HG03520 (cell line): ENCODE results near the gene P2RX6.
"Not testable (repeated sequence)": the region's sequence is repeated elsewhere in the genome, so short reads cannot be mapped to it uniquely, and the experiment has no call there.

Experiments
- ATAC-seq: cut with Tn5 transposase; IDR thresholded peaks from one replicate; pipeline ENCODE4 v1.9.1; 2021; ENCODE audit warnings: mild to moderate bottlenecking, moderate library complexity; ENCODE audit not compliant: unreplicated experiment

P2RX6 gene

DNA sequence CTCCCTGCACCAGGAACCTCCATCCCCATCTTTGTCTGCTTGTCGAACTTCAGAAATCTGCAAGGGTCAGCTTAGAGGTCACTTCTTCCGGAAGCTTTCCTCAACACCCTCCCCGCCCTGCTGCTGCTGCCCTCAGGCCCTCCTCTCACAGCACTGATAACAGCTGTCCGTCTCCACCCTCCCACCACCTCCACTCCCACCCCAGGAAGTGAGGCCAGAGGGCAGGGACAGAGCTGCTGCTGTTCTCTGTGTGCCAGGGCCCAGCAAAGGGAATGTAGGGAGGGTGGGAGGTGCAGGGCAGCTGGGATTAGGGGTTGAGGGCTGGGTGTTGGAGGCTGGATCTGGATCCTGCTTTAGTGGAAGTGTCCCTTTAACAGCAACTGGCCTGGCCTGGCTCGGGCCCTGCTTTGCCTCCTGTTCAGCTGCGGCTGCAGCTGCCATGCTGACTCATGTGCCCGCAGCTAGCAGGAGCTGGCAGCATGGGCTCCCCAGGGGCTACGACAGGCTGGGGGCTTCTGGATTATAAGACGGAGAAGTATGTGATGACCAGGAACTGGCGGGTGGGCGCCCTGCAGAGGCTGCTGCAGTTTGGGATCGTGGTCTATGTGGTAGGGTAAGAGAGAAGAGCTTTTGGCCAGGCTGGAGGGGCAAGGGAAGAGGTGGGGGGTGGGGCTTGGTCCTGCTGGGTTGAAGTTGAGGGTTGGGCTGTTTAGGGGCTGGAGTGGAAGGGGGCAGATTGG, at the start of gene P2RX6:
TSS of gene P2RX6 (plus strand) at position 440 of the 740 bp plus-strand sequence. CDS start at position 450, 10 bp downstream.
- no peak for ATAC-seq

DNA sequence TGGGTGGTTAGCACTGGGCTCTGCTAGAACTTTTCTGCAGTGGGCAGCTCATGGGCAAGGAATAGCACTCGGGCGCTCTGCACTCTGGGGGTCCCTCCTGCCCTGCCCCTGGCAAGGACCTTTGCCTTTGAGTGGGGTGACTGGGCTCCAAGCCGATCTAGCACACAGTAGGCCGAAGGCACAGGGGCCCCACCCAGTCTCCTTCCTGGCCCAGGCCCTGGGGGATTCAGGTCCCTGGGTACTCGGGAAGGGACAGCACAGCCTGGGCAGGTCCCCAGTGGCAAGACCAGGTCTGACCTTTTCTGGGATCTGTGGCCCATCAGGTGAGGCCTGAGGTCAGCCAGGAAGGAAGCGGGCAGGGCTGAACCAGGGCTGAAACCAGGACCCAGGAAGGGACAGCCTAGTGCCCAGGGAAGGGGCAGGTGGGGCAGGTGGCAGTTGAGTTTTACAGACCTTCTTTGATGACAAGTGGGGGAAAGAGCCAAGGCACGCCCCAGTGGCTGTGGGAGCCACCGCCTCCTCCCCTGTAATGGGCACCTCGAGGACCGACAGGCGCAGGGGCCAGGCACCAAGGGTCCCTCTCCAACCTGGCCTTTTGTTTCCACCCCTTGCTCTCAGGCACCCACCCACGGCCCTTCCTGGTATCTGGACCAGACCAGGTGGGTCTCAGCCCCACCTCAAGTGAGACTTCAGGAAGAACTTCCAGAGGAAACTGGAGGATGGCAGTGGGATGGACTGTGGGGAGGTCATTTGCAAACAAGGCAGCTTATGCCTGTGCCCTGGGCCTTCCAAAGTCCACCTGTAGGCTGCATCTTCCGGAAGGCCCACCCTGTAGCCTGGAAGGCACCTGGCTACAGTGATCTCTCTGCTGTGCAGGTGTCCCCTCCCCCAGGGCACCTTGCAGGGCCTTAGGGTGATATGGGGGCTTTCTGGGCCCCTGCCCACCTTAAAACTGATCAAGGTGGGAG, 48.8 kb upstream of the P2RX6 start:
- no peak for ATAC-seq

DNA sequence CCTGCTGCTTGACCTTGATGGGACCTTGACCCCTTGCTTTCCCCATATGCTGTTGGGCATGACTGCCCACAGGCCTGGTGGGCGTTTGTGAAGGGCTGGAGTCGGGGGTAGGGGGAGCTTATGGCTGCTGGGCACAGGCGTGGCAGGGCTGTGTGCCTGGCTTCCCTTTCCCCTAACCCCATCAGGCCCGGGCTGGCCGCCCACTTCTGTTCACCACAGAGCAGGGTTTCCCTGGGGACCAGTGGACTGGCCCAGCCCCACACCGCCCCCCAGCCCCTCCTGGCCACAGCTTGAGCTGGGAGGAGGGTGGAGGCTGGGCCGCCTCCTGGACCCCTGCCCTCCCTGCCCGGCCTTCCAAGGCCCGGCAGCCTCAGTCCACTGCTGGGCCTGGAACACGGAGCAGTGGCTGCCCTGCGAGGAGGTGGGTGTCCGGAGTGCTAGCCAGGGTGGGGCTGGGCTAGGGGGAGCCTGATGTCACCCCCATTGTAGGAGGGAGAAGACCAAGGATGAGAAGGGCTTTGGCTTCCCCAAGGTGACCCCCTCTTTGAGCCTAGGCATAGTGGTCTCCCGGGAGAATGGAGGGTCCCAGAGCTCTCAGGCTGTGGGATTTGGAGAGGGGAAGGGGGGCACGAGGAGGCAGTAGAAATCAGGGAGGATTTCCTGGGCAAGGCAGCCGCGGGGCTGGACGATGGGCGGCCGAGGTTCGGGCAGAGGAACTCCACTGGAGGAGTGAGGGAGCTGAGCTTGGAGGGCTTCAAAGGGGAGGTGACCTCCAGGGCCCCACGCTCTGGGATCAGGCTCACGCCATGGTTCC, 47.9 kb upstream of the P2RX6 start, which contains the start of gene AIFM3:
TSS of gene AIFM3 (plus strand) at position 373 of the 814 bp plus-strand sequence. CDS start 690 bp downstream, outside the sequence.
- ATAC-seq, result no peak

DNA sequence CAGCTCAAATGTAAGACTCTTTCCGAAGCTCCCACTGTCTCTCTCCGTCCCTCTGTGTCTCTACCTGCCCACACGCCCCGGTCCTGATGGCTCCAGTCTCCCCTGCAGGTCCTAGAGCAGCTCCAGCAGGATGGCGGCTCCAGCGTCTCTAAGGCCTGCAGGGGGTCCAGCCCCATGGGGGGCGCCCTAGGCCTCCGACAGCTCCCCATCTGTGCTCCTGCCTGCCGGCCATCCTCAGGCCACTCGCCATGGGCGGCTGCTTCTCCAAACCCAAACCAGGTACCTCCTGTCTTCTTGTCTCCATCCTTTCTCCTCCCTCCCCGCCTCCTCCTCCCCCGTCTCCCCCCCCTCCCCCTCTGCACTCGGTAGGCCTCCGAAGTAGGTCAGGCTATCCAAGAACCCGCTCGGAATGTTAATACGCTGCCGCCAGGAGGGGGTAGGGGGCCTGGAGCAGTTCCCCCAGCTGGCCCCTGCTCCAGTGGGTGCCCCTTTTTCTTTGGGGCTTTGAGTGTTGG, 47.2 kb upstream of the P2RX6 start:
- ATAC-seq, result no peak

DNA sequence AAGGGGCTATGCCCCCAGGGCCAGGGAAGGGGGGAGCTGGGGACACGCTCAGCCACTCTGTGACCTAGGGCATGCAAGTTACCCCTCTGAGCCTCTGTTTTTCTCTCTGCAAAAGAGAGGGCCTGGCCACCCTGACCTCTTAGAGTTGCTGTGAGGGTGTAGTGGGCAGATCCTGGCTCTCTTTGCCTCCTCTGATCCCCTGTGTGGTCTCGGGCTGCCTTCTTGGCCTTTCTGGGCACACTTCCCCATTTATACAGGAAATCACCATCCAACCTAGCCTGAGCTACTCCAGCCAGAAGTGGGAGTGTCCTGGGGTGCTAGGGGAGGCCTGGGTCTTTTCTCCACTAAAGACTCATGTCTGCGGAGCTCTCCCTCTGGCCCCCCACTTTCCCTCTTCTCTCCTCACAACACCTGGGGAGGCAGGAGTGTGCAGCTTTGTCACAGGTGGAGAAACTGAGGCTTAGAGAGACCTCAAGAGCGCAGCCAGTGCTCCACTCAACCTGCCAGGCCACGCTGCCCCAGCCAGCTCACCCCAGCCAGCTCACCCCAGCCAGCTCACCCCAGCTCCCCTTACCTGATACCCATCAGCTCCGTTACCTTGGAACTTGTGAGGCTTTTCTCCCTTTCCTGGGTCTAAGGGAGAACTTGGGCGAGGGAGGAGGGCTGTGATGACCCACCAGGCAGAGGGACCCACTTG, 46.5 kb upstream of the P2RX6 start:
- ATAC-seq, result no peak

DNA sequence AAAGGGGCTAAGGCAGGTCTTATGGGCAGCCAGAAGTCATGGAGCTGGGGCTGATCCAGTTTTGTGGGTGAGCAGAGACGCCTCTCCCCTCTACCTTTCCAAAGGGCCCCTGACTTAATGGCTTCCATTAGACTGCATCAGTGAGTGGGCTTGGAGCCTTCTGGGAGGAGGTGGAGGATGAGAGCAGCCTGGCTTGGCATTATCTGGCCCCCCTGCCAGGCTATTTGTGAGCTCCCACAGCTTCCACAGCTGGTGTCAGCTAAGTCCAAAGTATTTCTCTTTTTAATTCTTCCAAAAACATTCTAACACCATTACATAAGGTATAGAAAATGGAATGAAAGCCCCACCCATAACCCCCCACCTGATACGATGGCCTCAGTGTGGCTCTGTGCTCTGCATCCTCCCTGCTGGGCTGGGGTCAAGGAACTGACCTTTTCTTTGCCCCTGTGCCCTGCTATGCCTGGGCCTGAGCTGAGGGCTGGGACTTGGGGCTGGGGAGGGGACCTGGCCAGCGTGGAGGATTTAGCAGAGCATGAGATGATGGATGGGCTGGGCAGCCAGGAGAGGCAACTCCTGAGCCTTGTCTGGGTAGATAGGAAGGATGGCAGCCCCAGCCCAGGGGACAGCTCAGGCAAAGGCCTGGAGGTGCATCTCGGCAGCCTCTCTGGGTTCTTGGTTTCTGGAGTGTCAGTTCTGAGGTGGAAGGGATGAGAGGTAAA, 43.9 kb upstream of the P2RX6 start:
- ATAC-seq, result no peak

DNA sequence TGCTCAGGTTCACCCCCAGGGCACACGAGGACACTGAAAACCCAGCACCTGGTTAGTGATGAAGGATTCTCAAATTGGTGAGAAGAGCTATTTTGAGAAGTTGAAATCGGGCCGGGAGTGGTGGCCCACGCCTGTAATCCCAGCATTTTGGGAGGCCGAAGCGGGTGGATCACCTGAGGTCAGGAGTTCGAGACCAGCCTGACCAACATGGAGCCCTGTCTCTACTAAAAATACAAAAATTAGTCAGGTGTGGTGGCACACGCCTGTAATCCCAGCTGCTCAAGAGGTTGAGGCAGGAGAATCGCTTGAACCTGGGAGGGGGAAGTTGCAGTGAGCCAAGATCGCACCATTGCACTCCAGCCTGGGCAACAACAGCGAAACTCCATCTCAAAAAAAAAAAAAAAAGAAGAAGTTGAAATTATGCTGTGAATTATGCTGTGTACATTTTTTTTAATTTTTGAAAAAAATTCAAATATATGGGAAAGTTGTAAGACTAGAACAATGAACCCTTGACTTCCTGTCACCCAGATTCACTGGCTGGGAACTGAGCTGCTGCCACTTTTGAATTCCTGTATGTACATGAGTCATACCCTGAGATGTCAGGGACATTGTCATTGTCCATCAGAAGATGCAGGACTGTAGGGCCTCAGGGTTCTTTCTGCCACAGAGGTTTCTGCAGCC, 42.8 kb upstream of the P2RX6 start:
- not testable (repeated sequence) for ATAC-seq

DNA sequence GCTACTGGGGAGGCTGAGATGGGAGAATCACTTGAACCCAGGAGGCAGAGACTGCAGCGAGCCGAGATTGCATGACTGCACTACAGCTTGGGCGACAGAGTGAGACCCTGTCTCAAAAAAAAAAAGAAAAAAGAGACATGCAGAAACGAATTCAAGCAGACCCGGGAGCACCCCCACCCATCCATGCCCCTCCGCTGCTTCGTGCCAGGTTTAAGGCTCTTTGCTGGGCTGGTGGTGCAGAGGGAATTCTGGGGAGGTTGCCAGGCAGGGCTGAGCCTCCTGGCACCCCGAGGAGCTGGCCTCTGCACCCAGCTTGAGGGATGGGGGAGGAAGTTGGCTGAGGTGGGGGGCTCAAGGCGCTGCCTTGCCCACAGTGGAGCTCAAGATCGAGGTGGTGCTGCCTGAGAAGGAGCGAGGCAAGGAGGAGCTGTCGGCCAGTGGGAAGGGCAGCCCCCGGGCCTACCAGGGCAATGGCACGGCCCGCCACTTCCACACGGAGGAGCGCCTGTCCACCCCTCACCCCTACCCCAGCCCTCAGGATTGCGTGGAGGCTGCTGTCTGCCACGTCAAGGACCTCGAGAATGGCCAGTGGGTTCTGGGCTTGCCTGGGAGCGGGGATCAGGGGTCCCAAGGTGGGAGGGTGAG, 41.9 kb upstream of the P2RX6 start:
- ATAC-seq, result no peak

DNA sequence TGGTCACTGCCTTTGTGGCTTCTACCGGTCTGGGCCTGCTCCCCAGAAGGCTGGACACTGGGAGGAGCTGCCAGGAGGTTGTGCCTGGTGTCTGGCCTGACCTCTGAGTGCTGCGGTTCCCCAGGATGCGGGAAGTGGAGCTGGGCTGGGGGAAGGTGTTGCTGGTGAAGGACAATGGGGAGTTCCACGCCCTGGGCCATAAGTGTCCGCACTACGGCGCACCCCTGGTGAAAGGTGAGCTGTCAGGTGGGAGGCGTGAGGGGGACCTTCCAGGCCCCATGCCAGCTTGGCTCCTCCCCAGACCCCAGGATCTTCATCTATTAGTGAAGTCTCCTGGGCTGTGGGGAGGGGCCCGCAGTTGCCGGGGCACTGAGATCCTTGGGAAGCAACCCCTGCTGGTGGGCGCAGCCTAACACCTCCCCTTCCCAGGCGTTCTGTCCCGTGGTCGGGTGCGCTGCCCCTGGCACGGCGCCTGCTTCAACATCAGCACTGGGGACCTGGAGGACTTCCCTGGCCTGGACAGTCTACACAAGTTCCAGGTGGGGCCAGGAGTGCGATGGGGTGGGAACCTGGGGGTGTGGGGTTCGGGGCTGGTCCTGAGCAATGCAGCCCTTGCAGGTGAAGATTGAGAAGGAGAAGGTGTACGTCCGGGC, 41.2 kb upstream of the P2RX6 start:
- no peak for ATAC-seq

DNA sequence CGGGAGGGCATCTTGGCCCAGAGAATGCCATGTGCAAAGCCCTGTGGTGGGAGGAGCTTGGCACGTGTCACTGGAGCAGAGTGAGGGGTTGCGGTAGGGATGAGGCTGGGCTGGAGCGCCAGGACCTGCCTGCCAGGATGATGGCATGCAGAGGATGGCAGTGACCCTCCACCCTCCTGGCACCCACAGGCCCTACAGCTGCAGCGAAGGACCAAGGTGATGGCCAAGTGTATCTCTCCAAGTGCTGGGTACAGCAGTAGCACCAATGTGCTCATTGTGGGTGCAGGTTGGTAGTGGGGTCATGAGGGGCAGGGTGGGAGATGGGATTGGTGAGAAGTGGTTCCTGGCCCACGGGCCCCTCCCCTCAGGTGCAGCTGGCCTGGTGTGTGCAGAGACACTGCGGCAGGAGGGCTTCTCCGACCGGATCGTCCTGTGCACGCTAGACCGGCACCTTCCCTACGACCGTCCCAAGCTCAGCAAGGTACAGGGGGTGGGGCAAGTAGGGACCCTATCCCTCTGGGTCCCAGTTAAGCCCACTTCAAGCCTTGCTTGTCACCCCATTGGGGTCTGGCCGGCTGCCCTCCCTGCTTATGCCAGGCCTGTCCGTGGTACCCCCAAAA, 40.5 kb upstream of the P2RX6 start:
- ATAC-seq, result no peak

DNA sequence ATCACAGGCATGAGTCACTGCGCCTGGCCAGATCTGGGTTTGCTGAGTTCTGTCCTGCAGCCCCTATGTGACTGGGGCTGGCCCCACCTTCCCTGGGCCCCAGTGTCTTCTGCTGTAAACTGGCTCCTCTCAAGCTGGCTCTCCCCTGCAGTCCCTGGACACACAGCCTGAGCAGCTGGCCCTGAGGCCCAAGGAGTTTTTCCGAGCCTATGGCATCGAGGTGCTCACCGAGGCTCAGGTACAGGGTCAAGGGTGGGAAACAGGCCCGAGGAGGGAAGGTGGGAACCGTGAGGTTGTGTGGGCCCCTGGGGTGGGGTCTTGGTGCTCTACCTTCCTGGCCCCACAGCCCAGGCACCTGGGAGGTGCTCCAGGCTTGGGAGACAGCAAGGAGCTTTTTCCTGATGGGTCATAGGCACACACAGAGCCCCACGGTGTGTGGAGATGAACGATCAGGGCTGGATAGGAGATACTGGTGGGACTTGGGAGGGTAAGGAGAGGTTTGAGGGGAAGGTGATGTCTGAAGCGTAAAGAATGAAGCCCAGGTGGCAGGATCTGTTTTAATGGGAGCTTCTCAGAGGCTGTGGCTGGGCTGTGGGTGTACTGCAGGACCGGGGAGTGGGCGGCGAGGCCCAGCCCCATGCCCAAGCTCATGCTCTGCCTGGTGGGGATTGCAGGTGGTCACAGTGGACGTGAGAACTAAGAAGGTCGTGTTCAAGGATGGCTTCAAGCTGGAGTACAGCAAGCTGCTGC, 39.2 kb upstream of the P2RX6 start:
- ATAC-seq, result no peak

DNA sequence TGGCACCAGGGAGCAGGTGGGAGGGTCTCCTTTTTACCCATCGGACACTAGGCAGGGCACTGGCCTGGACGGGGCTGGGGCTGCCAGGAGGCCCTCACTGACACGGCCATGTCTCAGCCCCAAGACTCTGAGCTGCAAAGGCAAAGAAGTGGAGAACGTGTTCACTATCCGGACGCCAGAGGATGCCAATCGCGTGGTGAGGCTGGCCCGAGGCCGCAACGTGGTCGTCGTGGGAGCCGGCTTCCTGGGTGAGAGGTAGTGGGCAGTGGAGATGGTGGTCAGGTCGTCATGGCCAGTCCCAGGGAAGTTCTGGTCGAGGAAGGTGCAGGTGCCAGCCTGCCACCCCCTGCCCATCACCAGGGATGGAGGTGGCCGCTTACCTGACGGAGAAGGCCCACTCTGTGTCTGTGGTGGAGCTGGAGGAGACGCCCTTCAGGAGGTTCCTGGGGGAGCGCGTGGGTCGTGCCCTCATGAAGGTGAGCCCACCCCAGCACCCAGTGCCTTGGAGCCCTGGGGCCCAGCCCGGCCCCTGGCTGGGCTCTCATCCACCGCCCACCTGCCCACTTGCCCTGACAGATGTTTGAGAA, 38.6 kb upstream of the P2RX6 start:
- no peak for ATAC-seq

DNA sequence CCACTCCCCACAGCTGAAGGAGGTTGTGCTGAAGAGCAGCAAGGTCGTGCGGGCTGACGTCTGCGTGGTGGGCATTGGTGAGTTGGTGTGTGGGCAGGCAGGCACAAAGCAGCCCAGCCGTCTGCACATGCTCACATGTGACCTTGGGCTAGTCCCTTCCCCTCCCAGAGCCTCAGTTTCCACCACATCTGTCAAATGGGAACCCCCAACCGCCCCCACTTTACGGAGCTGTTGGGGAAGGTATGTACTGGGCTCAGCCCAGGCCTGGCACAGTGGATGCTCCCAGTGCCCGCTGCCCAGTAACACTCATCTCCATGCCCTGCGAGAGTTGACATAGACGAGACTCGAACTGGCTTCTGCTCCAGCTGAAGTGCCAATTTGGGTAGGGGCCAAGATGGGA, 37.9 kb upstream of the P2RX6 start:
- ATAC-seq, result no peak

DNA sequence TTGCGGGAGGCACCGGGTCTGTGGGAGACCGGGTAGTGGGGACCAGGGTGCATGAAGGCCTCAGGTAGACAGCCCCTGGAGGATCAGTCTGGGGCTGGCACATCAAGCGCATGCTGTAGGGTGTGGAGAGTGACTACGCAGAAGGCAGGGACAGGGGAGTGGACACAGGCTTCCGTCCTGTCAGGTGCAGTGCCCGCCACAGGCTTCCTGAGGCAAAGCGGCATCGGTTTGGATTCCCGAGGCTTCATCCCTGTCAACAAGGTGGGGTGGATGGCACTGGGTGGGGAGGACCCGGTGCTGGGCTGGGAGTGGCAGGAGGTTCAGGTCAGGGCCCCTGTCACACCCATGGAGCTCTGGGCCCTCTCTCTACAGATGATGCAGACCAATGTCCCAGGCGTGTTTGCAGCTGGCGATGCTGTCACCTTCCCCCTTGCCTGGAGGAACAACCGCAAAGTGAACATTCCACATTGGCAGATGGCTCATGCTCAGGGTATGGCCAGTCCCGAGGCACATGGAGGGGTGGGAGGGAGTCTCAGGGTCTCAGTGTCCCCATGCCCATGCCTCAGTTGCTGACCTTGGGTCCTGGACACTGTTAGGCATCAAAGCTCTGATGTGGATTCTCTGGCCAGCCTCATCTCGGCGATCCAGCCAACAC, 37.3 kb upstream of the P2RX6 start:
- ATAC-seq, result no peak

DNA sequence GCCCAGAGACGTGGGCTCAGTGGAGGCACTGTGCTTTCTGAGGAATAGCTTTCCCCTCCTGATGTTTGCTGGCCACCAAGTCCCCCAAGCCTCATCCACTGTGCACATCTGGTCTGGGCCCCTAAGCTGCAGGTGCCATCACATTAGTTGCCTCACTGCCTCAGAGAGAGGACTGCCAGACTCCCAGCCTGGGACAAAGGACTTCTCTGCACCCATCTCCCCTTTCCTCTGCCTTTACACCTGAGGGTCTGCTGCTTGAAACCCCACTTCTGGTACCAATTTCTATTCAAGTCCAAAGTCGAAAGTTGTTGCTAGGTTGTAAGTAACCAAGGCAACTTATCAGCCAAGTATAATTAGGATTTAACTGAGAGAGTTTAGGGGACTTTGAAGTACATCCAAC, 36.5 kb upstream of the P2RX6 start:
- no peak for ATAC-seq

DNA sequence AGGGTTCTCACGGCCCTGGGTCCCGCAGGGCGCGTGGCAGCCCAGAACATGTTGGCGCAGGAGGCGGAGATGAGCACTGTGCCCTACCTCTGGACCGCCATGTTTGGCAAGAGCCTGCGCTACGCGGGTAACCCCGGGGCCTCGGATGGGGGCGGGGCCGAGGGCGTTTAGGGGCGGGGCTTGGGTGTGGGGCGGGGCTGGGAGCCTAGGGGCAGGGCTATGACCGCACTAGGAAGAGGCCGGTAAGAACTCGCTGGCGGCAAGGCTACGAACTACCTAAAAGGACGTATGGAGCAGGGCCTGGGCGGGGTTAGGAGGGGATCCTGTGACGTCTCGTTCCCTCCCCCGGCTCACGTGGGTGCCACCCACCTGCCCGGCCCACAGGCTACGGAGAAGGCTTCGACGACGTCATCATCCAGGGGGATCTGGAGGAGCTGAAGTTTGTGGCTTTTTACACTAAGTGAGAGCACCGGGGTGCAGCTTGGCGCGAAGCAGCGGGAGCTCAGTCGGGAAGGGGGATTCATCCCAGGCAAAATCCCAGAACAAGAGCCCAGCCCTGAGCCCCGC, 35.6 kb upstream of the P2RX6 start:
- no peak for ATAC-seq
